ENCODE measurements around the gene ZNF284.

GRCh38 chr19:44025217-44025936, 46.6 kb upstream of the ZNF284 start, which contains the start of gene ZNF222:
- TF ChIP-seq CTCF (conservative IDR thresholded peaks at IDR 0.05 in 1 of 2, IDR thresholded peaks at IDR 0.05 in 1 of 2; ENCODE audit: extremely low read depth in 1 of 2, insufficient read depth in 1 of 2, low read depth in 1 of 2, low read length in 2 of 2) = no peak
- TF ChIP-seq EZH2 (IDR thresholded peaks at IDR 0.05; ENCODE audit: borderline replicate concordance, low read length) = no peak
